Peyer's patch (tissue), 4 donors: ENCODE results near the gene VSIG4.

Experiments used
- POLR2A ChIP-seq, 2 donors: fragments of 450-650 bp; IDR thresholded peaks; one replicate each; pipeline ENCODE4 v1.5.1; 2017; ENCODE audit warnings: antibody characterized with exemption in 2 of 2, mild to moderate bottlenecking in 2 of 2, moderate library complexity in 2 of 2
- TF ChIP-seq, protein P1 (sequence below), 6 experiments: fragments of 450-650 bp in 4 of 6; fragments of 200-600 bp in 2 of 6; sonication (generic) in 1 of 6; IDR thresholded peaks; one replicate each; pipeline ENCODE4 v1.5.1; 2017 to 2019; ENCODE audit warnings: antibody characterized with exemption in 6 of 6, mild to moderate bottlenecking in 3 of 6, moderate library complexity in 1 of 6

DNA sequence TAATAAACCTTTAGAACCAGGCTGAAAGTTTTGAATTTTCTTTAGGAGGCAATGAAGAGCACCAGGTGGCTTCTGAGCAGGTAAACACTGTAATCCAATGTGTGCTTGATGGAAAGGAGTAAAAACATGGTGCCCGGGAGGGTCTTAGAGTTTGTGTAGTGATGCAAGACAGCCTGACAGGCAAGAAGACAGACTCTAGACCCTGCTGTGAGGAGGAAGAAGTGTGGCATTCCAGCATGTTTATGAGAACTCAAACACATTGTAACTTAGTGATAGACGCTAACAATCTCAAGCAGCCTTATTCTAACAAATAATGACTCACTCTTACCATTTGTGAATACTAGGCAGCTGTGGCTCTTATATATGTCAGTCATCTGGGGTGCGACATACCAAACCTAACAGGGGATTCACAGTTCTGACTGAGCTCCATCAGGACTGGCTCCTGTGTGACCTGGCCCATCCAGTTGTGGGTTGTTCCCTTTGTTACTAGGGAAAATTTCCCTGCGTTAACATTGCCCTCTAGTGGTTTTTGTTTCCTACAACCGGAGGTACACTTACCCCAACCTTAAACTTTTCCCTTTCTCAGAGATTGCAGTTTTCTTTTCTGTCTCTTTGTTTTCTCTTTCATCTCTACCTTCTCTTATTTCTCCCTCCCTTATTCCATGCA lies 53.8 kb downstream of the VSIG4 start:
- TF ChIP-seq, protein P1, sequence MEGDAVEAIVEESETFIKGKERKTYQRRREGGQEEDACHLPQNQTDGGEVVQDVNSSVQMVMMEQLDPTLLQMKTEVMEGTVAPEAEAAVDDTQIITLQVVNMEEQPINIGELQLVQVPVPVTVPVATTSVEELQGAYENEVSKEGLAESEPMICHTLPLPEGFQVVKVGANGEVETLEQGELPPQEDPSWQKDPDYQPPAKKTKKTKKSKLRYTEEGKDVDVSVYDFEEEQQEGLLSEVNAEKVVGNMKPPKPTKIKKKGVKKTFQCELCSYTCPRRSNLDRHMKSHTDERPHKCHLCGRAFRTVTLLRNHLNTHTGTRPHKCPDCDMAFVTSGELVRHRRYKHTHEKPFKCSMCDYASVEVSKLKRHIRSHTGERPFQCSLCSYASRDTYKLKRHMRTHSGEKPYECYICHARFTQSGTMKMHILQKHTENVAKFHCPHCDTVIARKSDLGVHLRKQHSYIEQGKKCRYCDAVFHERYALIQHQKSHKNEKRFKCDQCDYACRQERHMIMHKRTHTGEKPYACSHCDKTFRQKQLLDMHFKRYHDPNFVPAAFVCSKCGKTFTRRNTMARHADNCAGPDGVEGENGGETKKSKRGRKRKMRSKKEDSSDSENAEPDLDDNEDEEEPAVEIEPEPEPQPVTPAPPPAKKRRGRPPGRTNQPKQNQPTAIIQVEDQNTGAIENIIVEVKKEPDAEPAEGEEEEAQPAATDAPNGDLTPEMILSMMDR (IDR thresholded peaks at IDR 0.05): peak; percentile 30 to 58 (median 48)
- TF ChIP-seq POLR2A (IDR thresholded peaks at IDR 0.05): no peak
